Epithelial cell of prostate (primary cell): ENCODE data around the gene PRKCA.

Experiments
- DNase-seq: peaks from one replicate; pipeline ENCODE4 v3.0.0-alpha.2; 2011; ENCODE audit warnings: low read depth, low spot score
- H3K27ac ChIP-seq: fragments of 450-650 bp; 2 replicates; pipeline ENCODE4 v1.5.1; 2017; ENCODE audit warnings: mild to moderate bottlenecking

PRKCA gene

GRCh38 chr17:66655861-66656260 is 353.4 kb downstream of the PRKCA start:
- peak; percentile 85 for DNase-seq
- peak overlapping the region; percentile 74 for H3K27ac ChIP-seq

- no peak for DNase-seq
- peak overlapping the region; percentile 13 for H3K27ac ChIP-seq
Measured at GRCh38 chr17:66661411-66662256, 359.2 kb downstream of the PRKCA start.

GRCh38 chr17:66662496-66662895 is 360.1 kb downstream of the PRKCA start:
- no peak for DNase-seq
- H3K27ac ChIP-seq: no peak overlapping the region

- DNase-seq: no peak
- H3K27ac ChIP-seq: no peak overlapping the region
Measured at GRCh38 chr17:66663041-66663606, 360.7 kb downstream of the PRKCA start.

GRCh38 chr17:66664336-66664735 is 361.9 kb downstream of the PRKCA start:
- H3K27ac ChIP-seq: no peak overlapping the region
- DNase-seq: no peak

GRCh38 chr17:66665194-66665593 is 362.8 kb downstream of the PRKCA start:
- H3K27ac ChIP-seq: no peak overlapping the region
- no peak for DNase-seq

- no peak overlapping the region for H3K27ac ChIP-seq
- DNase-seq: no peak
Measured at GRCh38 chr17:66667090-66667489, 364.7 kb downstream of the PRKCA start.

- no peak for DNase-seq
- H3K27ac ChIP-seq: no peak overlapping the region
Measured at GRCh38 chr17:66667491-66668030, 365.1 kb downstream of the PRKCA start.

GRCh38 chr17:66670206-66670605 is 367.8 kb downstream of the PRKCA start:
- H3K27ac ChIP-seq: no peak overlapping the region
- no peak for DNase-seq

GRCh38 chr17:66671156-66671555 is 368.7 kb downstream of the PRKCA start:
- no peak overlapping the region for H3K27ac ChIP-seq
- no peak for DNase-seq

GRCh38 chr17:66673668-66674276 is 371.4 kb downstream of the PRKCA start:
- no peak overlapping the region for H3K27ac ChIP-seq
- DNase-seq: no peak

GRCh38 chr17:66675273-66675990 is 373.0 kb downstream of the PRKCA start:
- no peak for DNase-seq
- H3K27ac ChIP-seq: peak overlapping the region; percentile 89

GRCh38 chr17:66675991-66676371 is 373.6 kb downstream of the PRKCA start:
- DNase-seq: no peak
- peak overlapping the region; percentile 89 for H3K27ac ChIP-seq

- H3K27ac ChIP-seq: peak overlapping the region; percentile 89
- DNase-seq: peak; percentile 89
Measured at GRCh38 chr17:66676421-66676820, 374.0 kb downstream of the PRKCA start.

GRCh38 chr17:66677201-66677981 is 375.0 kb downstream of the PRKCA start:
- H3K27ac ChIP-seq: peak overlapping the region; percentile 89
- peak; percentile 90 for DNase-seq

GRCh38 chr17:66678061-66678460 is 375.6 kb downstream of the PRKCA start:
- DNase-seq: no peak
- H3K27ac ChIP-seq: peak overlapping the region; percentile 89

GRCh38 chr17:66678827-66679226 is 376.4 kb downstream of the PRKCA start:
- H3K27ac ChIP-seq: no peak overlapping the region
- DNase-seq: no peak

- H3K27ac ChIP-seq: no peak overlapping the region
- no peak for DNase-seq
Measured at GRCh38 chr17:66679631-66680517, 377.5 kb downstream of the PRKCA start.

GRCh38 chr17:66682283-66682682 is 379.9 kb downstream of the PRKCA start:
- DNase-seq: no peak
- H3K27ac ChIP-seq: no peak overlapping the region
